Mesodermal cell (in vitro differentiated cells): Measurements from ENCODE around the gene PAPSS1.
"Not testable (repeated sequence)": the region's sequence is repeated elsewhere in the genome, so short reads cannot be mapped to it uniquely, and the experiment has no call there.

Experiments
- H3K27ac ChIP-seq: 2 replicates; pipeline ENCODE4 v1.7.0; 2013; ENCODE audit warnings: mild to moderate bottlenecking, low read depth, low read length, moderate library complexity; ENCODE audit not compliant: severe bottlenecking
- H3K36me3 ChIP-seq: 2 replicates; pipeline ENCODE4 v1.7.1; 2013; ENCODE audit warnings: mild to moderate bottlenecking, low read length, moderate library complexity; ENCODE audit not compliant: control insufficient read depth, insufficient read depth
- H3K4me1 ChIP-seq: one replicate; pipeline ENCODE4 v1.7.1; 2013; ENCODE audit warnings: mild to moderate bottlenecking, low read length; ENCODE audit not compliant: insufficient read depth, control insufficient read depth, poor library complexity, severe bottlenecking
- H3K4me3 ChIP-seq: 2 replicates; pipeline ENCODE4 v1.7.0; 2013; ENCODE audit warnings: low read length, control low read depth, mild to moderate bottlenecking; ENCODE audit not compliant: insufficient read depth, poor library complexity, severe bottlenecking; ENCODE audit errors: extremely low read depth
- H3K9me3 ChIP-seq: 2 replicates; pipeline ENCODE4 v1.7.1; 2013; ENCODE audit warnings: mild to moderate bottlenecking, low read length, moderate library complexity; ENCODE audit not compliant: control insufficient read depth
- WGBS, 2 experiments: methylation state at CpG; one replicate each; pipeline ENCODE4 v1.1.5; 2013; ENCODE audit warnings: missing lambda C conversion rate in 2 of 2; ENCODE audit not compliant: insufficient coverage in 2 of 2; 5-methylcytosine and 5-hydroxymethylcytosine counted together

PAPSS1 gene

DNA sequence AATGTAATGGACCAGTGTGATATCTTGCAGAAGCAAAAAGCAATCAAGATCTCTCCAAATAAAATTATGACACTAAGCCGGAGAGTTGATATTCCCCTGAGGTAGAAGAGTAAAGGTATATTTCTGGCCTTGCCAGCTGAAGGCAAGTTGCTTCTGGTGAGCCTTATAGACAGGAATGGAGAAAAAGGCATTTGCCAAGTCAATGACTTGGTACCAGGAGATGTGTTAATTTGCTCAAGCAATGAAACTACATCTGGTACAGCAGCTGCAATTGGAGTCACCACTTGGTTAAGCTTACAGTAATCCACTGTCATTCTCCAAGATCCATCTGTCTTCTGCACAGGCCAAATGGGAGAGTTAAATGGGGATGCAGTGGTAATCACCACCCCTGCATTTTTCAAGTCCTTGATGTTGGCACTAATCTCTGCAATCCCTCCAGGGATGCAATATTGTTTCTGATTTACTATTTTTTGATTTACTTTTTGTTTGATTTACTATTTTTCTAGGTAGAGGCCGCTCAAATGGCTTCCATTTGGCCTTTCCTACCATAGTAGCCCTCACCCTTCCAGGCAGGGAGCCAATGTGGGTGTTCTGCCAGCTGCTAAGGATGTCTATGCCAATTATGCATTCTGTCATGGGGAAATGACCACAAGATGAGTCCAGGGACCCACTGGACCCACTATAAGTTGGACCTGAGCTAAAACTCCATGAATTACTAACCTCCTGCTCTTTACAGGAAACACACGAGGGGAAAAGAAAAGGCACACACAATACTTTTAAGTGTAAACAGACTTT is 6.3 kb upstream of the PAPSS1 start:
- H3K27ac ChIP-seq, H3K9me3 ChIP-seq, H3K36me3 ChIP-seq, H3K4me3 ChIP-seq, H3K4me1 ChIP-seq: not testable (repeated sequence)
- no CpG with 5 or more reads among the region's 3 CpGs for WGBS, 2 experiments

- H3K9me3 ChIP-seq: no peaks in the 10 kb centered on the region
- no peaks in the 10 kb centered on the region for H3K36me3 ChIP-seq
- H3K4me3 ChIP-seq: no peak overlapping the region
- 83% methylated on average over 1 of the region's 3 CpGs; no CpG with 5 or more reads in 1 of the 2 experiments for WGBS, 2 experiments
- no peaks in the 10 kb centered on the region for H3K4me1 ChIP-seq
- H3K27ac ChIP-seq: no peak overlapping the region
These were observed 5.3 kb upstream of the PAPSS1 start for GRCh38 chr4:107725281-107725859.

DNA sequence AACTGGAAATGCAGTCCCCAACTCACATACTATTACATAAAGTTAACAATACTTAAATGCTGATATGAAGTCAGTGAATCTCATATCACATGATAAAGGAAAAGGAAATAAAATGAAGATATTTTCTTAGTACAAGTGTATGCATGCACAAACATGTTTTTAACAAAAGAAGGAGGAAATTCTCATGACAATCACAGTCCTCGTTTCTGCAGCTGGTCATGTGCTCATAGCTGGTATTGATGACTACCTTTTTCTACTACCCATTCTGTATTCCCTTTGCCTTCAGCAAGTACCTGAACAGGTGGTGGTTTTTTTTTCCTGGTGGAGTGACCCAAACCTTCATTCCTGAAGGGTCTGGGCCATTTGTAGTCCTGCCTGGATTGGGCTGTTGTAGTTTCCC is 3.3 kb upstream of the PAPSS1 start:
- H3K36me3 ChIP-seq, H3K9me3 ChIP-seq, H3K4me1 ChIP-seq, H3K4me3 ChIP-seq, H3K27ac ChIP-seq: not testable (repeated sequence)
- no CpG with 5 or more reads among the region's 1 CpG for WGBS, 2 experiments

GRCh38 chr4:107721436-107722100 is 1.5 kb upstream of the PAPSS1 start:
- WGBS, 2 experiments: 18 to 52% methylated on average over 5 to 8 of the region's 9 CpGs
- H3K27ac ChIP-seq: no peak overlapping the region
- H3K4me3 ChIP-seq: peak overlapping the region; percentile 80
- peaks cover 7% of the 10 kb centered on the region for H3K4me1 ChIP-seq
- no peaks in the 10 kb centered on the region for H3K9me3 ChIP-seq
- peaks cover 11% of the 10 kb centered on the region for H3K36me3 ChIP-seq

DNA sequence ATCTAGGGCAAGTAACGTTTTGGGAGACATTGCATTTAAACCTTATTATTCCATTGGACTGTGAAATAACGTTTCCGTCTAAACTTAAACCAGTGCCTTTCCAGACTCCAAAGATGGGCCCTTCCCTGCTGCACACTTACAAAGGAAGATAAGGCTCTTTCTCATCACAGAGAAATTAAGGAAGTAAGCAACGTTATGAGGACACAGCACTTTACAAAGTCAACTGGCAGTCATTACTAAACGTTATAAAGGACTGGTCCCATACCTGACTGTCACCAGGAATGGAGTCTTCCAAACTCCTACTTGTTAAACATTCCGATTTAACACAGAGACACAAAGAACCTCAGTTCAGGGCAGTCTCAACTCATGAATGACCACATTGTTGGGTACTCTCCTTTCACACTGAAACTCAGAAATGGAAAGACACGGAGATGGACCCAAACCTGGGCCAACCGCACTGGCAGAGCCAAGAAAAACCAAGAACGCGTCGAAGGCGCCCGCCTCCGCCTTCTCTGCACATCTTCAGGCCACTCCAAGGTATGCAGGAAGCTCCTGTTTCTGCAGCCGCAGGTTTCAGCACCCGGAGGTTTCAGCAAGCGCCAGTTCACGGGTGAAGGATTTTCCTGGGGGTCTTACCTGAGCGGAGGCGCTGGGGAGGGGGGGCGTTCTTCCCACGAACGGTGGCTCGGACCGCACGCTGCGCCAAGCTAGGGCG is 670 bp downstream of the PAPSS1 start:
- Histone ChIP-seq H3K4me3 (peak overlapping the region; percentile 80), H3K4me1 (peaks cover 7% of the 10 kb centered on the region), H3K36me3 (peaks cover 29% of the 10 kb centered on the region), H3K27ac (peak overlapping the region; percentile 62), H3K9me3 (no peaks in the 10 kb centered on the region)
- WGBS, 2 experiments: 0 to 1% methylated on average over 16 to 23 of the region's 28 CpGs

- Histone ChIP-seq H3K36me3 (peaks cover 32% of the 10 kb centered on the region), H3K27ac (no peak overlapping the region), H3K4me1 (peaks cover 7% of the 10 kb centered on the region), H3K9me3 (no peaks in the 10 kb centered on the region), H3K4me3 (peak overlapping the region; percentile 80)
- WGBS, 2 experiments: 82 to 86% methylated on average over 8 of the region's 10 CpGs
These were observed 1.6 kb downstream of the PAPSS1 start for GRCh38 chr4:107718351-107718965.

GRCh38 chr4:107714256-107714655 is 5.8 kb downstream of the PAPSS1 start:
- H3K4me3 ChIP-seq: no peak overlapping the region
- peaks cover 47% of the 10 kb centered on the region for H3K36me3 ChIP-seq
- peaks cover 7% of the 10 kb centered on the region for H3K4me1 ChIP-seq
- no peak overlapping the region for H3K27ac ChIP-seq
- WGBS, 2 experiments: 95 to 100% methylated on average over 2 of the region's 3 CpGs
- no peaks in the 10 kb centered on the region for H3K9me3 ChIP-seq

DNA sequence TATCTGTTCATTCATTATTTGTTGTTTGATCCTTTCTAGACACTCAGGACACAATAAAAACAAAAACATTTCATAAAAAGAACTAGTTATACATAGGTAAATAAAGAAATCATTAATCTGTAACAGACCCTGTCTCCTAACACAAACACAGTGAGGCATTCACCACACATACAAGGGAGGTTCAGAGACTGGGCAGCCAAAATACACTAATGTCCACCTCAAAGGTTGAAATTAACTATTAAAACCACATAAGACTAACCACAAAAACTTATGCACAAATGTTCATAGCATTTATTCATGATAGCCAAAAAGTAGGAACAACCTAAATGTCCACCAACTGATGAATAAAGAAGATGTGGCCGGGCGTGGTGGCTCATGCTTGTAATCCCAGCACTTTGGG is 7.8 kb downstream of the PAPSS1 start:
- peaks cover under 1% of the 10 kb centered on the region for H3K9me3 ChIP-seq
- H3K27ac ChIP-seq: no peak overlapping the region
- peaks cover 44% of the 10 kb centered on the region for H3K36me3 ChIP-seq
- peaks cover 2% of the 10 kb centered on the region for H3K4me1 ChIP-seq
- no peak overlapping the region for H3K4me3 ChIP-seq
- WGBS, 2 experiments: 100% methylated on average over 2 of the region's 2 CpGs

GRCh38 chr4:107711831-107712230 is 8.2 kb downstream of the PAPSS1 start:
- Histone ChIP-seq H3K36me3 (peaks cover 47% of the 10 kb centered on the region), H3K9me3 (peaks cover 5% of the 10 kb centered on the region), H3K4me1 (no peaks in the 10 kb centered on the region), H3K4me3 (no peak overlapping the region), H3K27ac (no peak overlapping the region)
- WGBS, 2 experiments: 86 to 100% methylated on average over 1 of the region's 3 CpGs
